HCT116 (cell line): ENCODE results near the gene HIPK3.

Source experiments
- EZH2 ChIP-seq: fragments of 200-600 bp; sonication (generic); IDR thresholded peaks from 2 replicates; pipeline ENCODE4 v1.6.1; 2017; ENCODE audit warnings: antibody characterized with exemption, mixed run types
- TF ChIP-seq, protein P1 (sequence below): IDR thresholded peaks from 2 replicates; pipeline ENCODE4 v1.6.1; 2011; ENCODE audit warnings: mild to moderate bottlenecking, low read length, moderate library complexity; ENCODE audit not compliant: insufficient replicate concordance; ENCODE audit errors: extremely low read depth
- TF ChIP-seq, protein P2 (sequence below), 3 experiments: fragments of 200-600 bp in 1 of 3; sonication (generic) in 1 of 3; IDR thresholded peaks in 2 of 3; conservative IDR thresholded peaks in 1 of 3; 2 replicates each; pipeline ENCODE4 v1.5.1; 2012 to 2017; ENCODE audit warnings: low read depth in 2 of 3, low read length in 2 of 3, antibody characterized with exemption in 1 of 3, borderline replicate concordance in 1 of 3, control low read depth in 1 of 3, mild to moderate bottlenecking in 1 of 3, mixed read lengths in 1 of 3, mixed run types in 1 of 3, moderate library complexity in 1 of 3; ENCODE audit not compliant: insufficient read depth in 1 of 3

DNA sequence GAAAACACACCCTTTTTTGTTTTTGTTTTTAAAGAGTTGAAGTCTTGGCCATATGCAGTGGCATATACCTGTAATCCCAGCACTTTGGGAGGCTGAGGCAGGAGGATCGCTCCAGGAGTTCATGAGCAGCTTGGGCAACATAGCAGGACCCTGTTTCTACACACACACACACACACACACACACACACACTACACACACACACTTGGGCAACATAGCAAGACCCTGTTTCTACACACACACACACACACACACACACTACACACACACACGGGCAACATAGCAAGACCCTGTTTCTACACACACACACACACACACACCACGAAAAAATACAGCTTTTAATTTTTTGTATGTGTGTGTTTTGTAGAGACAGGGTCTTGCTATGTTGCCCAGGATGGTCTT lies 54.5 kb downstream of the HIPK3 start:
- TF ChIP-seq, protein P1, sequence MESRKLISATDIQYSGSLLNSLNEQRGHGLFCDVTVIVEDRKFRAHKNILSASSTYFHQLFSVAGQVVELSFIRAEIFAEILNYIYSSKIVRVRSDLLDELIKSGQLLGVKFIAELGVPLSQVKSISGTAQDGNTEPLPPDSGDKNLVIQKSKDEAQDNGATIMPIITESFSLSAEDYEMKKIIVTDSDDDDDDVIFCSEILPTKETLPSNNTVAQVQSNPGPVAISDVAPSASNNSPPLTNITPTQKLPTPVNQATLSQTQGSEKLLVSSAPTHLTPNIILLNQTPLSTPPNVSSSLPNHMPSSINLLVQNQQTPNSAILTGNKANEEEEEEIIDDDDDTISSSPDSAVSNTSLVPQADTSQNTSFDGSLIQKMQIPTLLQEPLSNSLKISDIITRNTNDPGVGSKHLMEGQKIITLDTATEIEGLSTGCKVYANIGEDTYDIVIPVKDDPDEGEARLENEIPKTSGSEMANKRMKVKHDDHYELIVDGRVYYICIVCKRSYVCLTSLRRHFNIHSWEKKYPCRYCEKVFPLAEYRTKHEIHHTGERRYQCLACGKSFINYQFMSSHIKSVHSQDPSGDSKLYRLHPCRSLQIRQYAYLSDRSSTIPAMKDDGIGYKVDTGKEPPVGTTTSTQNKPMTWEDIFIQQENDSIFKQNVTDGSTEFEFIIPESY = no peak
- no peak for TF ChIP-seq EZH2
- TF ChIP-seq, protein P2, sequence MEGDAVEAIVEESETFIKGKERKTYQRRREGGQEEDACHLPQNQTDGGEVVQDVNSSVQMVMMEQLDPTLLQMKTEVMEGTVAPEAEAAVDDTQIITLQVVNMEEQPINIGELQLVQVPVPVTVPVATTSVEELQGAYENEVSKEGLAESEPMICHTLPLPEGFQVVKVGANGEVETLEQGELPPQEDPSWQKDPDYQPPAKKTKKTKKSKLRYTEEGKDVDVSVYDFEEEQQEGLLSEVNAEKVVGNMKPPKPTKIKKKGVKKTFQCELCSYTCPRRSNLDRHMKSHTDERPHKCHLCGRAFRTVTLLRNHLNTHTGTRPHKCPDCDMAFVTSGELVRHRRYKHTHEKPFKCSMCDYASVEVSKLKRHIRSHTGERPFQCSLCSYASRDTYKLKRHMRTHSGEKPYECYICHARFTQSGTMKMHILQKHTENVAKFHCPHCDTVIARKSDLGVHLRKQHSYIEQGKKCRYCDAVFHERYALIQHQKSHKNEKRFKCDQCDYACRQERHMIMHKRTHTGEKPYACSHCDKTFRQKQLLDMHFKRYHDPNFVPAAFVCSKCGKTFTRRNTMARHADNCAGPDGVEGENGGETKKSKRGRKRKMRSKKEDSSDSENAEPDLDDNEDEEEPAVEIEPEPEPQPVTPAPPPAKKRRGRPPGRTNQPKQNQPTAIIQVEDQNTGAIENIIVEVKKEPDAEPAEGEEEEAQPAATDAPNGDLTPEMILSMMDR (IDR thresholded peaks at IDR 0.05 in 2 of 3, conservative IDR thresholded peaks at IDR 0.05 in 1 of 3; ENCODE audit: borderline replicate concordance in 1 of 3, insufficient read depth in 1 of 3, low read depth in 2 of 3, low read length in 2 of 3) = no peak
